KMS-11 (cell line): ENCODE data around the gene GARIN3.

ENCODE experiments used
- H2AFZ ChIP-seq: fragments of 200-600 bp; sonication (generic); 2 replicates; pipeline ENCODE4 v1.6.1; 2016; ENCODE audit warnings: antibody characterized with exemption, mixed run types, low read depth
- H3K27ac ChIP-seq: fragments of 200-600 bp; sonication (generic); 2 replicates; pipeline ENCODE4 v1.6.1; 2016; ENCODE audit warnings: mild to moderate bottlenecking, mixed run types
- H3K27me3 ChIP-seq: fragments of 200-600 bp; sonication (generic); 2 replicates; pipeline ENCODE4 v1.6.1; 2017; ENCODE audit warnings: mild to moderate bottlenecking, low read depth, mixed run types, moderate library complexity; ENCODE audit not compliant: insufficient read depth
- H3K36me3 ChIP-seq: fragments of 200-600 bp; sonication (generic); 2 replicates; pipeline ENCODE4 v1.6.1; 2017; ENCODE audit warnings: mild to moderate bottlenecking, mixed run types; ENCODE audit not compliant: insufficient read depth
- H3K4me1 ChIP-seq: fragments of 200-600 bp; sonication (generic); 2 replicates; pipeline ENCODE4 v1.6.1; 2016; ENCODE audit warnings: mild to moderate bottlenecking, low read depth, mixed run types; ENCODE audit not compliant: poor library complexity, severe bottlenecking
- H3K4me2 ChIP-seq: fragments of 200-600 bp; sonication (generic); 2 replicates; pipeline ENCODE4 v1.7.0; 2016; ENCODE audit warnings: mild to moderate bottlenecking, mixed run types
- H3K4me3 ChIP-seq: fragments of 200-600 bp; sonication (generic); IDR thresholded peaks from 2 replicates; pipeline ENCODE4 v1.6.1; 2017; ENCODE audit warnings: low read depth, low read length, mixed read lengths; ENCODE audit not compliant: insufficient read depth
- H3K79me2 ChIP-seq: fragments of 200-600 bp; sonication (generic); 2 replicates; pipeline ENCODE4 v1.6.1; 2016; ENCODE audit warnings: low read depth, mixed run types; ENCODE audit not compliant: insufficient read depth
- H3K9ac ChIP-seq: fragments of 200-600 bp; sonication (generic); 2 replicates; pipeline ENCODE4 v1.6.1; 2016; ENCODE audit warnings: mild to moderate bottlenecking, mixed run types
- H4K20me1 ChIP-seq: fragments of 200-600 bp; sonication (generic); 2 replicates; pipeline ENCODE4 v1.6.1; 2016; ENCODE audit warnings: mild to moderate bottlenecking, mixed run types; ENCODE audit not compliant: insufficient read depth
- CTCF ChIP-seq: fragments of 200-600 bp; sonication (generic); conservative IDR thresholded peaks from 2 replicates; pipeline ENCODE4 v1.6.1; 2017; ENCODE audit warnings: low read depth, mild to moderate bottlenecking, antibody characterized with exemption, low read length, moderate library complexity, mixed read lengths

The GARIN3 gene

GRCh38 chr5:157182143-157182757 lies 16.2 kb upstream of the GARIN3 start:
- Histone ChIP-seq H3K27ac (no peak overlapping the region), H3K79me2 (no peaks in the 10 kb centered on the region), H3K4me2 (no peak overlapping the region), H3K4me3 (no peak overlapping the region), H3K27me3 (no peaks in the 10 kb centered on the region), H3K9ac (no peak overlapping the region), H3K36me3 (no peaks in the 10 kb centered on the region), H4K20me1 (no peaks in the 10 kb centered on the region), H3K4me1 (no peaks in the 10 kb centered on the region), H2AFZ (no peak overlapping the region)
- TF ChIP-seq CTCF: no peak

- Histone ChIP-seq H3K36me3 (no peaks in the 10 kb centered on the region), H3K4me1 (no peaks in the 10 kb centered on the region), H2AFZ (no peak within 1 kb of the TSS), H3K4me2 (no peak within 1 kb of the TSS), H3K4me3 (no peak within 1 kb of the TSS), H3K79me2 (no peaks in the 10 kb centered on the region), H4K20me1 (no peaks in the 10 kb centered on the region), H3K9ac (no peak within 1 kb of the TSS), H3K27me3 (no peaks in the 10 kb centered on the region), H3K27ac (no peak within 1 kb of the TSS)
- no peak for TF ChIP-seq CTCF
Measured at GRCh38 chr5:157180374-157181264, 14.6 kb upstream of the GARIN3 start, which contains the start of gene ITK. Gene ITK, plus strand, starts transcription at chr5:157180840. Its CDS starts 138 bp downstream, at chr5:157180978.

- no peak for TF ChIP-seq CTCF
- Histone ChIP-seq H3K79me2 (no peaks in the 10 kb centered on the region), H3K36me3 (no peaks in the 10 kb centered on the region), H4K20me1 (no peaks in the 10 kb centered on the region), H3K4me1 (no peaks in the 10 kb centered on the region), H3K4me2 (no peak overlapping the region), H3K4me3 (no peak overlapping the region), H3K9ac (no peak overlapping the region), H3K27ac (no peak overlapping the region), H2AFZ (no peak overlapping the region), H3K27me3 (no peaks in the 10 kb centered on the region)
Measured at GRCh38 chr5:157178966-157179365, 12.9 kb upstream of the GARIN3 start.

GRCh38 chr5:157177953-157178352 lies 11.9 kb upstream of the GARIN3 start:
- Histone ChIP-seq H3K4me3 (no peak overlapping the region), H3K27me3 (no peaks in the 10 kb centered on the region)
- TF ChIP-seq CTCF: no peak

More at GRCh38 chr5:157177953-157178352, 11.9 kb upstream of the GARIN3 start:
- Histone ChIP-seq H3K36me3 (no peaks in the 10 kb centered on the region), H3K4me2 (no peak overlapping the region), H4K20me1 (no peaks in the 10 kb centered on the region), H2AFZ (no peak overlapping the region), H3K9ac (no peak overlapping the region), H3K27ac (no peak overlapping the region), H3K4me1 (no peaks in the 10 kb centered on the region), H3K79me2 (no peaks in the 10 kb centered on the region)
